Keratinocyte (primary cell): ENCODE data around the gene PBX2. TPM values are rescaled to one million over a fixed set of nuclear protein-coding genes. Genes with fewer than 3 reads are reported as not detected.

Experiments used
- DNase-seq: peaks from one replicate; pipeline ENCODE4 v3.0.0-alpha.2; 2011; ENCODE audit warnings: low read depth, missing footprints, low spot score
- FAIRE-seq: peaks from 2 replicates; lab custom pipeline; 2011; peaks lifted over from hg19 to GRCh38; lab: Jason Lieb, UNC
- H2AFZ ChIP-seq: 2 replicates; pipeline ENCODE4 v1.6.0; 2012; ENCODE audit warnings: low read length, control low read depth, inconsistent platforms; ENCODE audit not compliant: control insufficient read depth
- H3K27ac ChIP-seq: 2 replicates; pipeline ENCODE4 v1.5.1; 2011; ENCODE audit warnings: low read length; ENCODE audit not compliant: control insufficient read depth, insufficient read depth
- H3K27me3 ChIP-seq: 3 replicates; pipeline ENCODE4 v1.6.0; 2011; ENCODE audit warnings: low read length; ENCODE audit not compliant: control insufficient read depth, insufficient read depth; ENCODE audit errors: extremely low read depth
- H3K36me3 ChIP-seq, 2 experiments: 2 replicates in 1 of 2; 3 replicates in 1 of 2; pipeline ENCODE4 v1.5.1; 2011; ENCODE audit warnings: low read length in 2 of 2, mild to moderate bottlenecking in 1 of 2; ENCODE audit not compliant: control insufficient read depth in 2 of 2, insufficient read depth in 2 of 2; ENCODE audit errors: extremely low read depth in 1 of 2
- H3K4me1 ChIP-seq: 3 replicates; pipeline ENCODE4 v1.5.1; 2011; ENCODE audit warnings: low read length; ENCODE audit not compliant: control insufficient read depth, insufficient read depth; ENCODE audit errors: extremely low read depth
- H3K4me2 ChIP-seq: 3 replicates; pipeline ENCODE4 v1.6.0; 2011; ENCODE audit warnings: low read depth, low read length; ENCODE audit not compliant: control insufficient read depth, insufficient read depth; ENCODE audit errors: extremely low read depth
- H3K4me3 ChIP-seq, 3 experiments: fragments of 200-600 bp in 1 of 3; sonication (generic) in 1 of 3; 2 replicates in 2 of 3; 3 replicates in 1 of 3; pipeline ENCODE4 v1.5.1; 2011 to 2016; ENCODE audit warnings: low read length in 3 of 3, mild to moderate bottlenecking in 3 of 3, control low read depth in 2 of 3, inconsistent platforms in 1 of 3, low read depth in 1 of 3, mixed read lengths in 1 of 3, mixed run types in 1 of 3, moderate library complexity in 1 of 3; ENCODE audit not compliant: control insufficient read depth in 2 of 3, insufficient read depth in 2 of 3; ENCODE audit errors: extremely low read depth in 1 of 3
- H3K79me2 ChIP-seq: 2 replicates; pipeline ENCODE4 v1.6.0; 2012; ENCODE audit warnings: low read length; ENCODE audit not compliant: control insufficient read depth, insufficient read depth
- H3K9ac ChIP-seq: 3 replicates; pipeline ENCODE4 v1.6.0; 2011; ENCODE audit warnings: low read length; ENCODE audit not compliant: control insufficient read depth, insufficient read depth; ENCODE audit errors: extremely low read depth
- H3K9me1 ChIP-seq: 3 replicates; pipeline ENCODE4 v1.6.0; 2011; ENCODE audit warnings: low read length; ENCODE audit not compliant: control insufficient read depth, insufficient read depth; ENCODE audit errors: extremely low read depth
- H3K9me3 ChIP-seq: 2 replicates; pipeline ENCODE4 v1.5.1; 2012; ENCODE audit warnings: low read depth, low read length; ENCODE audit not compliant: control insufficient read depth
- H4K20me1 ChIP-seq: 3 replicates; pipeline ENCODE4 v1.6.0; 2011; ENCODE audit warnings: low read length; ENCODE audit not compliant: control insufficient read depth, insufficient read depth; ENCODE audit errors: extremely low read depth
- CTCF ChIP-seq, 3 experiments: IDR thresholded peaks in 1 of 3; conservative IDR thresholded peaks in 1 of 3; optimal IDR thresholded peaks in 1 of 3; 2 replicates in 2 of 3; 3 replicates in 1 of 3; pipeline versions ENCODE3 to v1.5.1; 2011; ENCODE audit warnings: low read length in 3 of 3, mild to moderate bottlenecking in 3 of 3, moderate library complexity in 2 of 3, control low read depth in 1 of 3, inconsistent platforms in 1 of 3; ENCODE audit not compliant: insufficient read depth in 2 of 3; ENCODE audit errors: extremely low read depth in 1 of 3
- EZH2 ChIP-seq: IDR thresholded peaks from one replicate; pipeline ENCODE4 v1.6.1; 2012; ENCODE audit warnings: inconsistent platforms, mild to moderate bottlenecking, low read length, moderate library complexity
- dilution Hi-C: fragments of 300-500 bp; cut with MboI; formaldehyde crosslinking; loops from one replicate; pipeline ENCODE4 v1.7.0; 2020; ENCODE audit warnings: low sequenced_read_pairs; ENCODE audit not compliant: extremely low pct_ligation_motif_present
- polyA plus RNA-seq, 5 experiments: library from polyadenylated mRNA; depleted of rRNA in 3 of 5; stranded (reverse) in 3 of 5; stranded (forward) in 1 of 5; unstranded in 1 of 5; fragments of >200 nt; gene quantifications; 1 replicate in 1 of 5; 2 replicates in 3 of 5; 3 replicates in 1 of 5; pipeline versions ENCODE4 v1.2.1 to v1.2.3, GENCODE V29; 2011 to 2012; ENCODE audit warnings: missing spikeins in 2 of 5, low read depth in 1 of 5, low replicate concordance in 1 of 5

PBX2 gene
- polyA plus RNA-seq, 1 donor (not counting 4 experiments of a cell fraction or from before 2014, with no cell fraction given): 43.5 TPM

- H3K27ac ChIP-seq: no peak overlapping the region
- TF ChIP-seq CTCF (optimal IDR thresholded peaks at IDR 0.05 in 1 of 3, IDR thresholded peaks at IDR 0.05 in 1 of 3, conservative IDR thresholded peaks at IDR 0.05 in 1 of 3; ENCODE audit: extremely low read depth in 1 of 3, insufficient read depth in 2 of 3, low read length in 3 of 3) (peak in 1 of 3 experiments; percentile 14), EZH2 (no peak)
- H3K9ac ChIP-seq: no peak overlapping the region
- H3K9me1 ChIP-seq: no peaks in the 10 kb centered on the region
- no peaks in the 10 kb centered on the region for H3K27me3 ChIP-seq
- no peaks in the 10 kb centered on the region for H4K20me1 ChIP-seq
- H3K36me3 ChIP-seq: no peaks in the 10 kb centered on the region
- no peak overlapping the region for H2AFZ ChIP-seq
- dilution Hi-C loops: no loop called here
- no peaks in the 10 kb centered on the region for H3K4me1 ChIP-seq
- DNase-seq (no peak), FAIRE-seq (no peak)
- no peaks in the 10 kb centered on the region for H3K79me2 ChIP-seq
- H3K9me3 ChIP-seq: no peaks in the 10 kb centered on the region
- no peak overlapping the region for H3K4me3 ChIP-seq
- H3K4me2 ChIP-seq: no peak overlapping the region
Observed at GRCh38 chr6:32234934-32235333, 44.9 kb upstream of the PBX2 start.

GRCh38 chr6:32226434-32226833, 36.4 kb upstream of the PBX2 start:
- H3K4me1 ChIP-seq: peaks cover 4% of the 10 kb centered on the region
- no peak overlapping the region for H2AFZ ChIP-seq
- H3K4me3 ChIP-seq: no peak overlapping the region
- H3K79me2 ChIP-seq: no peaks in the 10 kb centered on the region
- H3K9ac ChIP-seq: no peak overlapping the region
- DNase-seq (no peak), FAIRE-seq (no peak)
- no peaks in the 10 kb centered on the region for H3K9me3 ChIP-seq
- no peaks in the 10 kb centered on the region for H4K20me1 ChIP-seq
- no peak for TF ChIP-seq EZH2
- H3K9me1 ChIP-seq: no peaks in the 10 kb centered on the region
- H3K27ac ChIP-seq: no peak overlapping the region
- dilution Hi-C loops: no loop called here
- H3K27me3 ChIP-seq: peaks cover 5% of the 10 kb centered on the region
- no peak overlapping the region for H3K4me2 ChIP-seq
- no peaks in the 10 kb centered on the region for H3K36me3 ChIP-seq

GRCh38 chr6:32224696-32225095, 34.7 kb upstream of the PBX2 start:
- TF ChIP-seq CTCF (optimal IDR thresholded peaks at IDR 0.05 in 1 of 3, IDR thresholded peaks at IDR 0.05 in 1 of 3, conservative IDR thresholded peaks at IDR 0.05 in 1 of 3; ENCODE audit: extremely low read depth in 1 of 3, insufficient read depth in 2 of 3, low read length in 3 of 3) (no peak), EZH2 (no peak)
- Histone ChIP-seq H2AFZ (no peak overlapping the region), H3K36me3 (no peaks in the 10 kb centered on the region), H3K4me2 (no peak overlapping the region), H3K4me1 (peaks cover 4% of the 10 kb centered on the region), H3K27me3 (peaks cover 12% of the 10 kb centered on the region), H3K27ac (no peak overlapping the region), H3K4me3 (no peak overlapping the region), H3K9me1 (no peaks in the 10 kb centered on the region), H4K20me1 (no peaks in the 10 kb centered on the region), H3K79me2 (no peaks in the 10 kb centered on the region), H3K9me3 (no peaks in the 10 kb centered on the region), H3K9ac (no peak overlapping the region)
- DNase-seq (no peak), FAIRE-seq (no peak)
- dilution Hi-C loops: no loop called here
